ENCODE results near the gene SLC35E4.
"Not testable (repeated sequence)": the region's sequence is repeated elsewhere in the genome, so short reads cannot be mapped to it uniquely, and the experiment has no call there.

The SLC35E4 gene, protein sequence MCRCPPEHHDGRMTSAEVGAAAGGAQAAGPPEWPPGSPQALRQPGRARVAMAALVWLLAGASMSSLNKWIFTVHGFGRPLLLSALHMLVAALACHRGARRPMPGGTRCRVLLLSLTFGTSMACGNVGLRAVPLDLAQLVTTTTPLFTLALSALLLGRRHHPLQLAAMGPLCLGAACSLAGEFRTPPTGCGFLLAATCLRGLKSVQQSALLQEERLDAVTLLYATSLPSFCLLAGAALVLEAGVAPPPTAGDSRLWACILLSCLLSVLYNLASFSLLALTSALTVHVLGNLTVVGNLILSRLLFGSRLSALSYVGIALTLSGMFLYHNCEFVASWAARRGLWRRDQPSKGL

DNA sequence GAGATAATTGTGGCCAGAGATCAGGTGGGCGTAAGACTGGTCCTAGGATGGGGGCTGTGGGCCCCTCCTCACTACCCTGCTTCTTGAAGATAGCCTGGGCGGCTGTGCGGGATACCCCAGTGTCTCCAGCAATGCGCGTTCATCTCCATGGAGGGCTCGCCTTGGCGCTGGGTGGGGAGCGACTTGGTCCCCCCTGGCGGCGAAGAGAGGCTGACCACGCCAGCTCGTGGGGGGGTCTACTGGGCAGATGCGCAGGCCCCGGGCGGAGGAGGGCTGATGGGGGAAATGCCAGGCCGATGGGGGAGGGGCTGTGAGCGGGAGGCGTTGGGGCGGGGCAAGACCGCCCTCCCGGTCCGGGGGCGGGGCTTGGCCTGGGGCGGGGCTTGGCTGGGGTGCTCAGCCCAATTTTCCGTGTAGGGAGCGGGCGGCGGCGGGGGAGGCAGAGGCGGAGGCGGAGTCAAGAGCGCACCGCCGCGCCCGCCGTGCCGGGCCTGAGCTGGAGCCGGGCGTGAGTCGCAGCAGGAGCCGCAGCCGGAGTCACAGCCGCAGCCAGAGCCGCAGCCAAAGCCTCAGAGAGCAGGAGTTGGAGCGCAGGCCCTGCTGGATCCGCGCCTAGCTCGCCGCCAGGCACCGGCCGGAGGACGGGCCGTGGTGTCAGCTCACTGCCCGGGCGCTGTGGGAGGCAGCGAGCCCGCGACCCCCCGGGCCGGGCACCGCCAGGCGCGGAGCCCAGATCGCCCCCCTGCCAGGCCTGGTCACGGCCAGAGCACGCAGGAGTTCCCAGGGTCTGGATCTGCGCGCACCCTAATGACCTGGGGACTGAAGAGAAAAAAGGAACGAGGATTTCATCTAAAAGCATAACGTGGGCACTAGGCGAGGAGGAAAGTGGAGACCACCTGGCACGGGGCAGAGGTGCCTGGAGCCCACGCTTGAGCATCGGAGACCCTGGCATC lies at the start of gene SLC35E4:
Gene SLC35E4 (plus strand): TSS at position 509 of the 953 bp plus-strand sequence. CDS start 670 bp downstream, outside the sequence.
- peak within 1 kb of the TSS; percentile 86 for H3K4me3 Mint-ChIP-seq
- H3K27me3 Mint-ChIP-seq: no peaks in the 10 kb centered on the region
- H3K4me1 Mint-ChIP-seq (ENCODE audit: low read depth): peaks cover 31% of the 10 kb centered on the region
- peak; percentile 98 for DNase-seq
- peaks cover 24% of the 10 kb centered on the region for H3K36me3 Mint-ChIP-seq (ENCODE audit: low read depth)
- peaks cover 4% of the 10 kb centered on the region for H3K9me3 Mint-ChIP-seq
- peak within 1 kb of the TSS; percentile 93 for H3K27ac Mint-ChIP-seq

- H3K27ac Mint-ChIP-seq: no peak overlapping the region
- H3K4me1 Mint-ChIP-seq (ENCODE audit: low read depth): peaks cover 8% of the 10 kb centered on the region
- no peak for DNase-seq
- no peaks in the 10 kb centered on the region for H3K36me3 Mint-ChIP-seq (ENCODE audit: low read depth)
- no peaks in the 10 kb centered on the region for H3K27me3 Mint-ChIP-seq
- H3K9me3 Mint-ChIP-seq: no peaks in the 10 kb centered on the region
- no peak overlapping the region for H3K4me3 Mint-ChIP-seq
These were observed 49.2 kb upstream of the SLC35E4 start for GRCh38 chr22:30586414-30586813.

DNA sequence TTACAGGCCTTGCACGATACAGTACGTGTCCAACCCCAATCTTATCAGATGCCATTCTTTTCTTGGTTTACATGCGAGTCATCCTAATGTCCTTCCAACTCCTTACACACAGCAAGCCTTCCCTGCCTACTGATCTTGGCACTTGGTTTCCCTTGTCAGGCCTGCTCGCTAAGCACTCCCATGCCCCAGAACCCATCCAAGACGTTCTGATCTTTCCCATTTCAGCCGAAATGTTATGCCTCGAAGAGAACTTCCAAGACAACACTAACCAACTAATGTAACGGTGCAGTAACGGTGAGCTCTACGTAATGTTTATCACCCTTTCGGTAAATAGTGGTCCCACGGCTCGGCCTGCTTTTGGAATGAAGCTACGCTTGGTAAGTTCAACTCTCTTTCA lies 44.4 kb upstream of the SLC35E4 start:
- Mint-ChIP-seq H3K9me3 (no peaks in the 10 kb centered on the region), H3K27me3 (peaks cover 12% of the 10 kb centered on the region), H3K4me1 (ENCODE audit: low read depth) (peaks cover 8% of the 10 kb centered on the region), H3K27ac (no peak overlapping the region), H3K36me3 (ENCODE audit: low read depth) (no peaks in the 10 kb centered on the region), H3K4me3 (no peak overlapping the region)
- DNase-seq: no peak

DNA sequence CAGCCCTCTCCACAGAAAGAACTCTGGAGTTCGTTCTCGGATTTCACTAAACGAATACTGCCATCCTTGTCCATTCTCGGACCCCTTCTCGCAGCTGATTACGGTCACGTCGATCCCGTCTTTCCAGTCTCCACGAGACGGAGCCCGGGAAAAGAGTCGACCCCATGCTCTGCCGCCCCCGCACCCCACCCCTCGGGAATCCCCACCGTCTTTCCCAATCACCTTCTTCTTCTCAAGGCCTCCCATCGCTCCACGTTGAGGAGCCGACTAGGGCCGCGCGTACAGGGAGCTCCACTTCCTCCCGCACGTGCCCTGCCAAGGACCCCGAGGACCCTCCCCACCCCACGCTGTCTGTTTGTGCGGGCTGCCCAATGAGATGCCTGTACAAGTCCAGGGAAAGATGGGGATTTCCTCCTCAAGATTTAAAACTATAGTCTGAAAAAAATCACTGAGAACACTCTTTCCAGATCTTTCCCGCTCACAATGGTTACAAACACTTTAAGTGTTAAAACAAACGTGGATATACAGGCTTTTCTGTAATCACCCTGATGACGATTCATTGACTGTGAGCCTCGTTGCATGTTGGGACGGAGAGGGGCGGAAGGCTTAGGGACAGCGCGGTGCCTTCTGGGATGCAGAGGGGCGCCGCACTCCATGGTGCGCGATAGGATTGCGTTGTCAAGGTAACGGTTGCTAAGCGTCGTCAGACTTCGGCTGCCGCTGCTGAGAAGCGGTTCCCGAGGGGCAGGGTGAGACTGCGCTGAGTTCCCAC lies 43.8 kb upstream of the SLC35E4 start, which contains the start of gene PES1:
Gene PES1 (minus strand): TSS at position 323 of the 772 bp plus-strand sequence. CDS start 77 bp downstream, at position 246.
- Mint-ChIP-seq H3K4me1 (ENCODE audit: low read depth) (peaks cover 6% of the 10 kb centered on the region), H3K36me3 (ENCODE audit: low read depth) (no peaks in the 10 kb centered on the region), H3K27me3 (peaks cover 12% of the 10 kb centered on the region), H3K4me3 (no peak within 1 kb of the TSS), H3K27ac (no peak within 1 kb of the TSS), H3K9me3 (no peaks in the 10 kb centered on the region)
- DNase-seq: peak; percentile 92

DNA sequence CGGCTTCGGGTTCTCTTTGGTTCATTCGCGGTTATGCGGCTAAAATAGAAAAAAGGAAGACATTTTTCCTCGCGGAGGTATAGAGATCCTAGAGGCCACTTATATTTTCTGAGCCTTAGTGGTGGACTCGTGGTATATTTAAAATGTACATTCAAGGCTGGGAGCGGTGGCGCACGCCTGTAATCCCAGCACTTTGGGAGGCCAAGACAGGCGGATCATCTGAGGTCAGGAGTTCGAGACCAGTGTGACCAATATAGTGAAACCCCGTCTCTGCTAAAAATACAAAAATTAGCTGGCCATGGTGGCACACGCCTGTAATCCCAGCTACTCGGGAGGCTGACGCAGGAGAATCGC lies 43.2 kb upstream of the SLC35E4 start:
- DNase-seq; H3K4me1 Mint-ChIP-seq (ENCODE audit: low read depth); H3K36me3 Mint-ChIP-seq (ENCODE audit: low read depth); H3K27ac Mint-ChIP-seq; H3K4me3 Mint-ChIP-seq; H3K9me3 Mint-ChIP-seq: not testable (repeated sequence)
- H3K27me3 Mint-ChIP-seq: peaks cover 12% of the 10 kb centered on the region

- Mint-ChIP-seq H3K36me3 (ENCODE audit: low read depth) (no peaks in the 10 kb centered on the region), H3K9me3 (no peaks in the 10 kb centered on the region), H3K4me3 (no peak overlapping the region), H3K27ac (no peak overlapping the region), H3K27me3 (peaks cover 12% of the 10 kb centered on the region), H3K4me1 (ENCODE audit: low read depth) (no peaks in the 10 kb centered on the region)
- no peak for DNase-seq
These were observed 39.4 kb upstream of the SLC35E4 start for GRCh38 chr22:30596199-30596598.

- no peaks in the 10 kb centered on the region for H3K9me3 Mint-ChIP-seq
- H3K27ac Mint-ChIP-seq: no peak overlapping the region
- no peak for DNase-seq
- peaks cover 12% of the 10 kb centered on the region for H3K27me3 Mint-ChIP-seq
- no peaks in the 10 kb centered on the region for H3K4me1 Mint-ChIP-seq (ENCODE audit: low read depth)
- no peak overlapping the region for H3K4me3 Mint-ChIP-seq
- H3K36me3 Mint-ChIP-seq (ENCODE audit: low read depth): no peaks in the 10 kb centered on the region
These were observed 38.7 kb upstream of the SLC35E4 start for GRCh38 chr22:30596886-30597285.

DNA sequence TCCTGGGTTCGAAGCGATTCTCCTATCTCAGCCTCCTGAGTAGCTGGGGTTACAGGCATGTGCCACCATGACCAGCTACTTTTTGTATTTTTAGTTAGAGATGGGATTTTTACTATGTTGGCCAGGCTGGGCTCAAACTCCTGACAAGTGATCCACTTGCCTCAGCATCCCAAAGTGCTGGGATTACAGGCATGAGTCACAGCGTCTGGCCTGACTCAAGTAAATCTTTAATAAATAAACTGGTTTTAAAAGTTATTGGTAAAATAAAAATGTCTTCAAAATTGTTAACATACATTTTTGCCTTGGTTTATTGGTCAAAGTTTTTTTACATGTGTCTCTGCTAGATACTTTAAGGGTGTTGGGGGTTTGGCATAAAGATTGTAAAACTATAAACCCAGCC lies 36.6 kb upstream of the SLC35E4 start:
- no peak for DNase-seq
- H3K27me3 Mint-ChIP-seq: peaks cover 2% of the 10 kb centered on the region
- H3K27ac Mint-ChIP-seq: no peak overlapping the region
- no peaks in the 10 kb centered on the region for H3K9me3 Mint-ChIP-seq
- no peak overlapping the region for H3K4me3 Mint-ChIP-seq
- peaks cover 1% of the 10 kb centered on the region for H3K4me1 Mint-ChIP-seq (ENCODE audit: low read depth)
- H3K36me3 Mint-ChIP-seq (ENCODE audit: low read depth): no peaks in the 10 kb centered on the region

DNA sequence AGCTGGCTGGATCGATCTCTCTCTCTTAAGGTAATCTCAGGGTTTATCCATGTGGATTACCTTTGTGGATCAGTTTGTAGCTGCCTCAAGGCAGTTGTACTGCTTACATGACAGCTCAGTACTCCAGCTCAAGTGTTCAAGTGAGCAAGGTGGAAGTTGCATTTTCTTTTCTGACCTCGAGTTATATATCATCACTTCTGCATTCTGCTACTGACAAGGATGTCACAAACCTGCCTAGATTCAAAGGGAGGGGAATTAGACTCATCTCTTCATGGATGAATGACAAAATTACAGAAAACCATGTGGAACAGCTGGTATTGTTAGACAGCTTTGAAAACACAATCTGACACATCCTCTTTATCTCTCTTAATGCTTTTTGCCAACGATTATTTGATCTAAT lies 34.7 kb upstream of the SLC35E4 start:
- Mint-ChIP-seq H3K36me3 (ENCODE audit: low read depth) (no peaks in the 10 kb centered on the region), H3K27ac (no peak overlapping the region), H3K4me3 (no peak overlapping the region), H3K9me3 (no peaks in the 10 kb centered on the region), H3K27me3 (no peaks in the 10 kb centered on the region), H3K4me1 (ENCODE audit: low read depth) (peaks cover 7% of the 10 kb centered on the region)
- no peak for DNase-seq

- Mint-ChIP-seq H3K4me3 (no peak overlapping the region), H3K4me1 (ENCODE audit: low read depth) (peaks cover 11% of the 10 kb centered on the region)
These were observed 34.1 kb upstream of the SLC35E4 start for GRCh38 chr22:30601464-30601863.

GRCh38 chr22:30602049-30602448 lies 33.5 kb upstream of the SLC35E4 start:
- Mint-ChIP-seq H3K9me3 (no peaks in the 10 kb centered on the region), H3K4me3 (no peak overlapping the region), H3K4me1 (ENCODE audit: low read depth) (peaks cover 16% of the 10 kb centered on the region), H3K36me3 (ENCODE audit: low read depth) (no peaks in the 10 kb centered on the region), H3K27me3 (no peaks in the 10 kb centered on the region), H3K27ac (no peak overlapping the region)
- DNase-seq: no peak

More at GRCh38 chr22:30601464-30601863, 34.1 kb upstream of the SLC35E4 start:
- Mint-ChIP-seq H3K27me3 (no peaks in the 10 kb centered on the region), H3K36me3 (ENCODE audit: low read depth) (no peaks in the 10 kb centered on the region), H3K9me3 (no peaks in the 10 kb centered on the region), H3K27ac (no peak overlapping the region)
- DNase-seq: no peak

GRCh38 chr22:30603801-30604200 lies 31.8 kb upstream of the SLC35E4 start:
- Mint-ChIP-seq H3K27me3 (no peaks in the 10 kb centered on the region), H3K4me1 (ENCODE audit: low read depth) (peaks cover 24% of the 10 kb centered on the region), H3K36me3 (ENCODE audit: low read depth) (no peaks in the 10 kb centered on the region), H3K27ac (no peak overlapping the region), H3K9me3 (no peaks in the 10 kb centered on the region), H3K4me3 (no peak overlapping the region)
- DNase-seq: no peak

DNA sequence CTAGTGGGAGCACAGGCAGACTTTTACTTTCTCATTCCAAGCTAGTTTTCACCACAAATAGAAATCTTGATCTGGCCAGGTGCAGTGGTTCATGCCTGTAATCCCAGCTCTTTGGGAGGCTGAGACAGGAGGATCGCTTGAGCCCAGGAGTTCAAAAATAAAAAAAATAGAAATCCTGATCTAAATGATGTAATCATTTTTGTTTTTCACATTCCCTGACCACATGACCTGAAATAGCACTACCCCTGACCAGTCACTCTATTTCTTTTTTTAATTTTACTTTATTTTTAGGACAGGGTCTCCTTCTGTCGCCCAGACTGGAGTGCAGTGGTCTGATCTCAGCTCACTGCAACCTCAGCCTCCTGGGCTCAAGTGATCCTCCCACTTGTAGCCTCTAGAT lies 30.9 kb upstream of the SLC35E4 start:
- H3K9me3 Mint-ChIP-seq: no peaks in the 10 kb centered on the region
- H3K4me3 Mint-ChIP-seq: no peak overlapping the region
- no peak for DNase-seq
- H3K36me3 Mint-ChIP-seq (ENCODE audit: low read depth): no peaks in the 10 kb centered on the region
- H3K4me1 Mint-ChIP-seq (ENCODE audit: low read depth): peaks cover 32% of the 10 kb centered on the region
- no peak overlapping the region for H3K27ac Mint-ChIP-seq
- H3K27me3 Mint-ChIP-seq: no peaks in the 10 kb centered on the region

GRCh38 chr22:30605449-30606110 lies 30.0 kb upstream of the SLC35E4 start:
- no peaks in the 10 kb centered on the region for H3K9me3 Mint-ChIP-seq
- no peaks in the 10 kb centered on the region for H3K36me3 Mint-ChIP-seq (ENCODE audit: low read depth)
- DNase-seq: peak; percentile 53
- no peak overlapping the region for H3K27ac Mint-ChIP-seq
- no peak overlapping the region for H3K4me3 Mint-ChIP-seq
- no peaks in the 10 kb centered on the region for H3K27me3 Mint-ChIP-seq
- H3K4me1 Mint-ChIP-seq (ENCODE audit: low read depth): peaks cover 32% of the 10 kb centered on the region

All from activated T-cell treated with anti-CD3 and anti-CD28 coated beads, Interleukin-2, amount 50 U/mL, for 24 hours (primary cell).